ENCODE data around the gene PPTC7. TPM values are rescaled to one million over a fixed set of nuclear protein-coding genes. Genes with fewer than 3 reads are reported as not detected.
"Not testable (repeated sequence)": the region's sequence is repeated elsewhere in the genome, so short reads cannot be mapped to it uniquely, and the experiment has no call there.

PPTC7 gene
- total RNA-seq, 1 donor from 2014 or later: 13.3 TPM

GRCh38 chr12:110606253-110606611 is 23.1 kb upstream of the PPTC7 start:
- Mint-ChIP-seq H3K9me3 (ENCODE audit: unreplicated experiment) (no peaks in the 10 kb centered on the region), H3K27ac (ENCODE audit: unreplicated experiment) (no peak overlapping the region), H3K36me3 (ENCODE audit: unreplicated experiment) (no peaks in the 10 kb centered on the region), H3K4me1 (ENCODE audit: unreplicated experiment) (no peaks in the 10 kb centered on the region), H3K4me3 (ENCODE audit: unreplicated experiment) (no peak overlapping the region), H3K27me3 (ENCODE audit: unreplicated experiment) (no peaks in the 10 kb centered on the region)
- no peak for DNase-seq (ENCODE audit: extremely low spot score, unreplicated experiment)
- TF ChIP-seq, protein P1, sequence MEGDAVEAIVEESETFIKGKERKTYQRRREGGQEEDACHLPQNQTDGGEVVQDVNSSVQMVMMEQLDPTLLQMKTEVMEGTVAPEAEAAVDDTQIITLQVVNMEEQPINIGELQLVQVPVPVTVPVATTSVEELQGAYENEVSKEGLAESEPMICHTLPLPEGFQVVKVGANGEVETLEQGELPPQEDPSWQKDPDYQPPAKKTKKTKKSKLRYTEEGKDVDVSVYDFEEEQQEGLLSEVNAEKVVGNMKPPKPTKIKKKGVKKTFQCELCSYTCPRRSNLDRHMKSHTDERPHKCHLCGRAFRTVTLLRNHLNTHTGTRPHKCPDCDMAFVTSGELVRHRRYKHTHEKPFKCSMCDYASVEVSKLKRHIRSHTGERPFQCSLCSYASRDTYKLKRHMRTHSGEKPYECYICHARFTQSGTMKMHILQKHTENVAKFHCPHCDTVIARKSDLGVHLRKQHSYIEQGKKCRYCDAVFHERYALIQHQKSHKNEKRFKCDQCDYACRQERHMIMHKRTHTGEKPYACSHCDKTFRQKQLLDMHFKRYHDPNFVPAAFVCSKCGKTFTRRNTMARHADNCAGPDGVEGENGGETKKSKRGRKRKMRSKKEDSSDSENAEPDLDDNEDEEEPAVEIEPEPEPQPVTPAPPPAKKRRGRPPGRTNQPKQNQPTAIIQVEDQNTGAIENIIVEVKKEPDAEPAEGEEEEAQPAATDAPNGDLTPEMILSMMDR (IDR thresholded peaks at IDR 0.05): no peak

DNA sequence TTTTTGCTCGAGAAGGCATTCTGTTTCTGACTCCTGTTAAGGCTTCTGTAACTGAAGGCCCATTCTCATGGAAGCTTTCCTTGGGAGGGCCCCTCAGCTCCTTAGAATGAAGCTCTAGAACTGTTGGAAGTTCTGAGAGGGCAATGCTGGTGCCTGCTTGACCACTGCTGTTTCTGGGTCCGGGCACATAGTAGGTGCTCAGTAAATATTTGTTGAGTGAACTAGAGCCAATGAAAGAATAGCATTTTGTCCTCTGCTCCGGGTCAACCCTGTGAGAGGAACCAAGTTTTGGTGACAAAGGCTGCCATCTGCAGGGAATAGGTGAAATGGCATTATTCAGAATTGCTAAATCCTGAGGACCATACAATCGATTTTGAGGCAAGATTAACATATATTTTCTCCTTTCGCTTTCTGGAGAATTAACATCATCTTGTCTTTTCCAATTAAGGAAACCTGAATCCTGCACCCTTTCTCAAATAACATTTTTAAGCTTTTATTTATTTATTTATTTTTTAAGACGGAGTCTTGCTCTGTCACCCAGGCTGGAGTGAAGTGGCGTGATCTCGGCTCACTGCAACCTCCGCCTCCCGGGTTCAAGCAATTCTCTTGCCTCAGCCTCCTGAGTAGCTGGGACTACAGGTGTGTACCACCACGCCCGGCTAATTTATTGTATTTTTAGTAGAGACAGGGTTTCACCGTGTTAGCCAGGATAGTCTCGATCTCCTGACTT is 19.1 kb upstream of the PPTC7 start:
- H3K36me3 Mint-ChIP-seq (ENCODE audit: unreplicated experiment); H3K27ac Mint-ChIP-seq (ENCODE audit: unreplicated experiment); H3K9me3 Mint-ChIP-seq (ENCODE audit: unreplicated experiment); H3K27me3 Mint-ChIP-seq (ENCODE audit: unreplicated experiment); H3K4me1 Mint-ChIP-seq (ENCODE audit: unreplicated experiment); DNase-seq (ENCODE audit: extremely low spot score, unreplicated experiment); H3K4me3 Mint-ChIP-seq (ENCODE audit: unreplicated experiment): not testable (repeated sequence)
- TF ChIP-seq, protein P1 (IDR thresholded peaks at IDR 0.05): peak; percentile 78

GRCh38 chr12:110600254-110600653 is 17.1 kb upstream of the PPTC7 start:
- TF ChIP-seq, protein P1 (IDR thresholded peaks at IDR 0.05): peak; percentile 62
- Mint-ChIP-seq H3K4me1 (ENCODE audit: unreplicated experiment) (no peaks in the 10 kb centered on the region), H3K27me3 (ENCODE audit: unreplicated experiment) (no peaks in the 10 kb centered on the region), H3K27ac (ENCODE audit: unreplicated experiment) (no peak overlapping the region), H3K36me3 (ENCODE audit: unreplicated experiment) (no peaks in the 10 kb centered on the region), H3K4me3 (ENCODE audit: unreplicated experiment) (no peak overlapping the region), H3K9me3 (ENCODE audit: unreplicated experiment) (no peaks in the 10 kb centered on the region)
- no peak for DNase-seq (ENCODE audit: extremely low spot score, unreplicated experiment)

GRCh38 chr12:110599334-110599733 is 16.2 kb upstream of the PPTC7 start:
- H3K9me3 Mint-ChIP-seq (ENCODE audit: unreplicated experiment): no peaks in the 10 kb centered on the region
- no peak for DNase-seq (ENCODE audit: extremely low spot score, unreplicated experiment)
- no peak overlapping the region for H3K4me3 Mint-ChIP-seq (ENCODE audit: unreplicated experiment)
- no peaks in the 10 kb centered on the region for H3K27me3 Mint-ChIP-seq (ENCODE audit: unreplicated experiment)
- H3K4me1 Mint-ChIP-seq (ENCODE audit: unreplicated experiment): no peaks in the 10 kb centered on the region
- H3K27ac Mint-ChIP-seq (ENCODE audit: unreplicated experiment): no peak overlapping the region
- TF ChIP-seq, protein P1 (IDR thresholded peaks at IDR 0.05): no peak
- no peaks in the 10 kb centered on the region for H3K36me3 Mint-ChIP-seq (ENCODE audit: unreplicated experiment)

DNA sequence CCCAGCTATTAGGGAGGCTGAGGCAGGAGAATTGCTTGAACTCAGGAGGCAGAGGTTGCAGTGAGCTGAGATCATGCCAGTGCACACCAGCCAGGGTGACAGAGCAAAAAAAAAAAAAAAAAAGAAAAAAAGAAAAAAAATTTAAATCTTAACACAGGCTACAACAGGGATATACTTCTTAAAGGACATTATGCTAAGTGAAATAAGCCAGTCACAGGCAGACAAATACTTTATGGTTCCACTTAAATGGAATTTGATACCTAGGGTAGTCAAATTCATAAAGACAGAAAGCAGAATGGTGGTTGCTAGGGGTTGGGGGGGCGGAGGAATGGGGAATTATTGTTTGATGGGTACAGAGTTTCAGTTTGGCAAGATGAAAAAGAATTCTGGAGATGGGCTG is 14.8 kb upstream of the PPTC7 start:
- no peaks in the 10 kb centered on the region for H3K36me3 Mint-ChIP-seq (ENCODE audit: unreplicated experiment)
- no peaks in the 10 kb centered on the region for H3K9me3 Mint-ChIP-seq (ENCODE audit: unreplicated experiment)
- no peak overlapping the region for H3K4me3 Mint-ChIP-seq (ENCODE audit: unreplicated experiment)
- H3K27ac Mint-ChIP-seq (ENCODE audit: unreplicated experiment): no peak overlapping the region
- H3K27me3 Mint-ChIP-seq (ENCODE audit: unreplicated experiment): no peaks in the 10 kb centered on the region
- DNase-seq (ENCODE audit: extremely low spot score, unreplicated experiment): no peak
- TF ChIP-seq, protein P1 (IDR thresholded peaks at IDR 0.05): no peak
- no peaks in the 10 kb centered on the region for H3K4me1 Mint-ChIP-seq (ENCODE audit: unreplicated experiment)

DNA sequence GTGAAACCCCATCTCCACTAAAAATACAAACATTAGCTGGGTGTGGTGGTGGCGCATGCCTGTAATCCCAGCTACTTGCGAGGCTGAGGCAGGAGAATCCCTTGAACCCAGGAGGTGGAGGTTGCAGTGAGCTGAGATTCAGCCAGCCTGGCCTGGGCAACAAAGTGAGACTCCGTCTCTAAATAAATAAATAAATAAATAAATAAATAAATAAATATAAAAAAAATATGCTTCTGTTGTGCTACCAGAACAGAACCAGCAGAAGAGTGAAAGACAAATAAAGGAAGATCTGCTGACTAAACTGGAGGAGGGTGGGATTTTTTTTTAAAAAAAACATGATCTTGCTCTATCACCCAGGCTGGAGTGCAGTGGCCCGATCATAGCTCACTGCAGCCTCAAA is 9.8 kb upstream of the PPTC7 start:
- DNase-seq (ENCODE audit: extremely low spot score, unreplicated experiment); H3K36me3 Mint-ChIP-seq (ENCODE audit: unreplicated experiment); H3K9me3 Mint-ChIP-seq (ENCODE audit: unreplicated experiment); H3K4me1 Mint-ChIP-seq (ENCODE audit: unreplicated experiment); H3K4me3 Mint-ChIP-seq (ENCODE audit: unreplicated experiment); H3K27ac Mint-ChIP-seq (ENCODE audit: unreplicated experiment); H3K27me3 Mint-ChIP-seq (ENCODE audit: unreplicated experiment): not testable (repeated sequence)

All from osteocyte (in vitro differentiated cells).